GM12878 (cell line): ENCODE data around the gene TIAM1. TPM values are rescaled to one million over a fixed set of nuclear protein-coding genes. Genes with fewer than 3 reads are reported as not detected.
A peak's percentile ranks its signal among the peaks of the same experiment; 100 is the strongest.

Experiments
- BHLHE40 ChIP-seq, 2 experiments: fragments of 450-650 bp in 1 of 2; IDR thresholded peaks; 2 replicates each; pipeline ENCODE4 v1.6.1; 2011 to 2017; ENCODE audit warnings: low read depth in 2 of 2, borderline replicate concordance in 1 of 2, improper control_type of control experiment in 1 of 2, low read length in 1 of 2, mild to moderate bottlenecking in 1 of 2
- EP300 ChIP-seq, 2 experiments: fragments of 150-350 bp in 1 of 2; IDR thresholded peaks; 2 replicates each; pipeline ENCODE4 v1.6.1; 2011 to 2012; ENCODE audit warnings: low read depth in 2 of 2, low read length in 2 of 2, borderline replicate concordance in 1 of 2, improper control_type of control experiment in 1 of 2, inconsistent platforms in 1 of 2; ENCODE audit not compliant: control insufficient read depth in 1 of 2
- GABPA ChIP-seq: IDR thresholded peaks from 2 replicates; pipeline ENCODE4 v1.6.1; 2014; ENCODE audit warnings: antibody characterized with exemption, low read depth, mild to moderate bottlenecking, inconsistent platforms
- GATAD2B ChIP-seq: fragments of 450-650 bp; conservative IDR thresholded peaks from 2 replicates; pipeline ENCODE4 v1.6.1; 2017; ENCODE audit warnings: low read depth, mild to moderate bottlenecking, moderate library complexity
- IKZF1 ChIP-seq: fragments of 450-650 bp; conservative IDR thresholded peaks from 2 replicates; pipeline ENCODE4 v1.6.1; 2017; ENCODE audit warnings: antibody characterized with exemption, mild to moderate bottlenecking
- IKZF2 ChIP-seq, 2 experiments: fragments of 450-650 bp; IDR thresholded peaks; 2 replicates each; pipeline ENCODE4 v1.6.1; 2017; ENCODE audit warnings: mild to moderate bottlenecking in 2 of 2, moderate library complexity in 2 of 2
- JUNB ChIP-seq: IDR thresholded peaks from 2 replicates; pipeline ENCODE4 v1.6.1; 2016; ENCODE audit warnings: antibody characterized with exemption, mild to moderate bottlenecking
- MEF2A ChIP-seq: IDR thresholded peaks from 2 replicates; pipeline ENCODE4 v1.6.1; 2011; ENCODE audit warnings: low read depth, mild to moderate bottlenecking, low read length, moderate library complexity; ENCODE audit not compliant: insufficient read depth
- MTA2 ChIP-seq: fragments of 450-650 bp; IDR thresholded peaks from 2 replicates; pipeline ENCODE4 v1.6.1; 2016; ENCODE audit warnings: low read depth, mild to moderate bottlenecking, moderate library complexity
- POLR2AphosphoS5 ChIP-seq: IDR thresholded peaks from 2 replicates; pipeline ENCODE4 v1.6.1; 2011; ENCODE audit warnings: mild to moderate bottlenecking, low read length, inconsistent platforms
- SMAD1 ChIP-seq: fragments of 450-650 bp; IDR thresholded peaks from 2 replicates; pipeline ENCODE4 v1.6.1; 2018; ENCODE audit warnings: mild to moderate bottlenecking, low read depth; ENCODE audit not compliant: partially characterized antibody
- TARDBP ChIP-seq: IDR thresholded peaks from 2 replicates; pipeline ENCODE4 v1.6.1; 2016; ENCODE audit warnings: borderline replicate concordance
- TCF12 ChIP-seq: IDR thresholded peaks from 2 replicates; pipeline ENCODE4 v1.6.1; 2011; ENCODE audit warnings: low read depth, mild to moderate bottlenecking, low read length
- TCF3 ChIP-seq: IDR thresholded peaks from 2 replicates; pipeline ENCODE4 v1.6.1; 2012; ENCODE audit warnings: low read depth, mild to moderate bottlenecking, low read length, borderline replicate concordance; ENCODE audit not compliant: insufficient read depth
- WRNIP1 ChIP-seq: IDR thresholded peaks from 2 replicates; pipeline ENCODE4 v1.6.1; 2011; ENCODE audit warnings: low read depth, low read length, improper control_type of control experiment, borderline replicate concordance
- ZBED1 ChIP-seq: IDR thresholded peaks from 2 replicates; pipeline ENCODE4 v1.6.1; 2016; ENCODE audit warnings: borderline replicate concordance
- ZNF384 ChIP-seq: IDR thresholded peaks from 2 replicates; pipeline ENCODE4 v1.6.1; 2012; ENCODE audit warnings: low read depth, mild to moderate bottlenecking, low read length, improper control_type of control experiment, borderline replicate concordance
- polyA plus RNA-seq, 11 experiments: library from polyadenylated mRNA; depleted of rRNA in 4 of 11; unstranded in 6 of 11; stranded (reverse) in 5 of 11; fragments of >200 nt; fragmentation: Nextera tagmentation in 4 of 11; fragmentation: Illumina TruSeq in 1 of 11; extraction: Ambion mirVana in 4 of 11; extraction: Trizol in 1 of 11; gene quantifications; 1 replicate in 1 of 11; 2 replicates in 10 of 11; pipeline versions ENCODE4 v1.2.1 to v1.2.3, GENCODE V29; 2011 to 2016; ENCODE audit warnings: inconsistent platforms in 2 of 11, missing spikeins in 2 of 11, low read depth in 1 of 11
- total RNA-seq, 4 experiments: library from RNA; depleted of rRNA in 3 of 4; stranded (reverse); fragments of >200 nt in 3 of 4; fragmentation: Illumina TruSeq in 1 of 4; extraction: Trizol in 1 of 4; gene quantifications; 2 replicates each; pipeline versions ENCODE4 v1.2.1 to v1.2.3, GENCODE V29; 2013 to 2021
- TF ChIP-seq, protein P1 (sequence below): fragments of 450-650 bp; formaldehyde crosslinking; IDR thresholded peaks from 2 replicates; pipeline ENCODE4 v1.5.0; 2022; ENCODE audit warnings: mild to moderate bottlenecking, missing genetic modification characterization
- TF ChIP-seq, protein P2 (sequence below): fragments of 450-650 bp; formaldehyde crosslinking; IDR thresholded peaks from 2 replicates; pipeline ENCODE4 v1.4.0; 2022; ENCODE audit warnings: mild to moderate bottlenecking, moderate library complexity

TIAM1 gene
- total and polyA plus RNA-seq, 10 of the 15 experiments (the other 5 are each of a cell fraction or from before 2014, with no cell fraction given): 0.31 to 35.9 (median 0.78) TPM

DNA sequence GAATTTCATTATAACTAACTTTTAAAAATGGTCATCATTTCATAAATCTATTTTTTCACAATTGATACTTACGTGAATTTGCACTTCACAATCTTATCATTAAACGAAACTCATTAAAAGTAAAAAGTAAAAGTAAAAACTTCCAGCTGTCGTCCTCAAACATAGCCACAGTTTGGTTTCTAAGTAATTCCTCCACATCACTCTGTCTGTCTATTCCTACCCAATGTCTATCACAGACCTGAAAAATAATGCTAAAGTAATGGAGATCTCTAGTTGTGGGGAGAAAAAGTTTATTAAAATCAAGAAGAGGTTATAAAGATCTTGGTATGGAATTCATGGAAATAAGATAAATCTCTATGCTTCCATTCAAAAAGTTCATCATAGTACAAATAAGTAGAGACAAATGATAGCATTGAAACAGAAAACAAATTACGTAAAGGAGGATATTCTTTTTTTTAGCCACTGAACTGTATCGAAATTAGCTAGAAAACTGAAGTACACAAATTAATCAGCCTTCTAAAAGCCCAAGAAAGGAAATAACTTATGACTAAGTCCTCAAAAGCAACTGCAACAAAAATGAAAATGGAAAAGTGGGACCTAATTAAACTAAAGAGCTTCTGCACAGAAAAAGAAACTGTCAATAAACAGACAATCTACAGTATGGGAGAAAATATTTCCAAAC is 148.6 kb downstream of the TIAM1 start (continued):
- peak in 1 of 2 experiments; percentile 15; a peak in 1 of 4 replicates for TF ChIP-seq BHLHE40 (IDR thresholded peaks at IDR 0.05; ENCODE audit: borderline replicate concordance in 1 of 2, low read depth in 2 of 2, low read length in 1 of 2)
- peak; percentile 50; the same call in 1 of the 2 replicates for TF ChIP-seq IKZF1
- no peak for TF ChIP-seq POLR2AphosphoS5
- no peak for TF ChIP-seq GATAD2B
- TF ChIP-seq, protein P1, sequence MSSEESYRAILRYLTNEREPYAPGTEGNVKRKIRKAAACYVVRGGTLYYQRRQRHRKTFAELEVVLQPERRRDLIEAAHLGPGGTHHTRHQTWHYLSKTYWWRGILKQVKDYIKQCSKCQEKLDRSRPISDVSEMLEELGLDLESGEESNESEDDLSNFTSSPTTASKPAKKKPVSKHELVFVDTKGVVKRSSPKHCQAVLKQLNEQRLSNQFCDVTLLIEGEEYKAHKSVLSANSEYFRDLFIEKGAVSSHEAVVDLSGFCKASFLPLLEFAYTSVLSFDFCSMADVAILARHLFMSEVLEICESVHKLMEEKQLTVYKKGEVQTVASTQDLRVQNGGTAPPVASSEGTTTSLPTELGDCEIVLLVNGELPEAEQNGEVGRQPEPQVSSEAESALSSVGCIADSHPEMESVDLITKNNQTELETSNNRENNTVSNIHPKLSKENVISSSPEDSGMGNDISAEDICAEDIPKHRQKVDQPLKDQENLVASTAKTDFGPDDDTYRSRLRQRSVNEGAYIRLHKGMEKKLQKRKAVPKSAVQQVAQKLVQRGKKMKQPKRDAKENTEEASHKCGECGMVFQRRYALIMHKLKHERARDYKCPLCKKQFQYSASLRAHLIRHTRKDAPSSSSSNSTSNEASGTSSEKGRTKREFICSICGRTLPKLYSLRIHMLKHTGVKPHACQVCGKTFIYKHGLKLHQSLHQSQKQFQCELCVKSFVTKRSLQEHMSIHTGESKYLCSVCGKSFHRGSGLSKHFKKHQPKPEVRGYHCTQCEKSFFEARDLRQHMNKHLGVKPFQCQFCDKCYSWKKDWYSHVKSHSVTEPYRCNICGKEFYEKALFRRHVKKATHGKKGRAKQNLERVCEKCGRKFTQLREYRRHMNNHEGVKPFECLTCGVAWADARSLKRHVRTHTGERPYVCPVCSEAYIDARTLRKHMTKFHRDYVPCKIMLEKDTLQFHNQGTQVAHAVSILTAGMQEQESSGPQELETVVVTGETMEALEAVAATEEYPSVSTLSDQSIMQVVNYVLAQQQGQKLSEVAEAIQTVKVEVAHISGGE (CRISPR knock-in tag): no peak
- TF ChIP-seq MEF2A: 0 out of 2 replicates have a peak, but pooled peaks have one; percentile 15
- no peak for TF ChIP-seq ZBED1
- TF ChIP-seq GABPA: no peak
- peak; percentile 92 for TF ChIP-seq MTA2
- 0 out of 2 replicates have a peak, but pooled peaks have one; percentile 23 for TF ChIP-seq JUNB
- TF ChIP-seq, protein P2, sequence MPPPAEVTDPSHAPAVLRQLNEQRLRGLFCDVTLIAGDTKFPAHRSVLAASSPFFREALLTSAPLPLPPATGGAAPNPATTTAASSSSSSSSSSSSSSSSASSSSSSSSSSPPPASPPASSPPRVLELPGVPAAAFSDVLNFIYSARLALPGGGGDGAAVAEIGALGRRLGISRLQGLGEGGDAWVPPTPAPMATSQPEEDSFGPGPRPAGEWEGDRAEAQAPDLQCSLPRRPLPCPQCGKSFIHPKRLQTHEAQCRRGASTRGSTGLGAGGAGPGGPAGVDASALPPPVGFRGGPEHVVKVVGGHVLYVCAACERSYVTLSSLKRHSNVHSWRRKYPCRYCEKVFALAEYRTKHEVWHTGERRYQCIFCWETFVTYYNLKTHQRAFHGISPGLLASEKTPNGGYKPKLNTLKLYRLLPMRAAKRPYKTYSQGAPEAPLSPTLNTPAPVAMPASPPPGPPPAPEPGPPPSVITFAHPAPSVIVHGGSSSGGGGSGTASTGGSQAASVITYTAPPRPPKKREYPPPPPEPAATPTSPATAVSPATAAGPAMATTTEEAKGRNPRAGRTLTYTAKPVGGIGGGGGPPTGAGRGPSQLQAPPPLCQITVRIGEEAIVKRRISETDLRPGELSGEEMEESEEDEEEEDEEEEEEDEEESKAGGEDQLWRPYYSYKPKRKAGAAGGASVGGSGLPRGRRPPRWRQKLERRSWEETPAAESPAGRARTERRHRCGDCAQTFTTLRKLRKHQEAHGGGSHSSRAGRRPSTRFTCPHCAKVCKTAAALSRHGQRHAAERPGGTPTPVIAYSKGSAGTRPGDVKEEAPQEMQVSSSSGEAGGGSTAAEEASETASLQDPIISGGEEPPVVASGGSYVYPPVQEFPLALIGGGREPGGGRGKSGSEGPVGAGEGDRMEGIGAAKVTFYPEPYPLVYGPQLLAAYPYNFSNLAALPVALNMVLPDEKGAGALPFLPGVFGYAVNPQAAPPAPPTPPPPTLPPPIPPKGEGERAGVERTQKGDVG (CRISPR knock-in tag): no peak
- peak; percentile 23; the same call in 1 of the 2 replicates for TF ChIP-seq ZNF384
- no peak for TF ChIP-seq WRNIP1
- no peak for TF ChIP-seq TARDBP
- TF ChIP-seq EP300 (IDR thresholded peaks at IDR 0.05; ENCODE audit: borderline replicate concordance in 1 of 2, control insufficient read depth in 1 of 2, low read depth in 2 of 2, low read length in 2 of 2): peak; percentile 42 to 55; a peak in 2 of 4 replicates
- no peak for TF ChIP-seq TCF3
- no peak for TF ChIP-seq SMAD1
- TF ChIP-seq IKZF2 (IDR thresholded peaks at IDR 0.05): peak; percentile 83 to 87
- 0 out of 2 replicates have a peak, but pooled peaks have one; percentile 15 for TF ChIP-seq TCF12
